Upper lobe of left lung (tissue), 4 donors: Measurements from ENCODE around the gene EML1.

Experiments
- EP300 ChIP-seq, 4 donors: sonication (generic); formaldehyde crosslinking; IDR thresholded peaks; one replicate each; pipeline ENCODE4 v1.5.1; 2017; ENCODE audit warnings: antibody characterized with exemption in 4 of 4, control low read depth in 2 of 4
- POLR2AphosphoS5 ChIP-seq, 2 donors: sonication (generic); formaldehyde crosslinking; IDR thresholded peaks; one replicate each; pipeline ENCODE4 v1.5.1; 2017; ENCODE audit warnings: antibody characterized with exemption in 2 of 2
- TF ChIP-seq, protein P1 (sequence below), 6 experiments: fragments of 450-650 bp in 4 of 6; fragments of 200-600 bp in 2 of 6; sonication (generic) in 2 of 6; IDR thresholded peaks; one replicate each; pipeline ENCODE4 v1.5.1; 2016 to 2019; ENCODE audit warnings: antibody characterized with exemption in 6 of 6

DNA sequence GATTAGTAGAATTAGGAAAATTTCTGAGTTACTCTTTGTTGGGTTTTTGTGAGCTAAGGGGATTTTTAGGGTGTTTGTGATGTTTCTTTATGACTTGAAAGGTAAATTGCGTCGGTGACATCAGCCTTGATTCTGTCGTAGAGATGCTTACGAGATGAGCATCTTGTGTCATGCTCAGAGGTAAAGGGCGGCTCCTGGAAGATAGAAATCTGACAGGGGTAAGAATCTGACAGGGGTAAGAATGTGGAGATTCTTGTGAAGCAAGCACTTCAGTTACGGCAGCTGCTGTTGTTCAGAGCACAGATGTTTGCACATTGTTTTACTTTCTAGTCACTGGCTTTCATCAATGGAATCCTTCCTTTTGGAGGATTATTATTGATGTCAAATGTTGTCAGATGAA is 22.5 kb downstream of the EML1 start:
- TF ChIP-seq EP300 (IDR thresholded peaks at IDR 0.05) (no peak), POLR2AphosphoS5 (IDR thresholded peaks at IDR 0.05) (no peak)
- TF ChIP-seq, protein P1, sequence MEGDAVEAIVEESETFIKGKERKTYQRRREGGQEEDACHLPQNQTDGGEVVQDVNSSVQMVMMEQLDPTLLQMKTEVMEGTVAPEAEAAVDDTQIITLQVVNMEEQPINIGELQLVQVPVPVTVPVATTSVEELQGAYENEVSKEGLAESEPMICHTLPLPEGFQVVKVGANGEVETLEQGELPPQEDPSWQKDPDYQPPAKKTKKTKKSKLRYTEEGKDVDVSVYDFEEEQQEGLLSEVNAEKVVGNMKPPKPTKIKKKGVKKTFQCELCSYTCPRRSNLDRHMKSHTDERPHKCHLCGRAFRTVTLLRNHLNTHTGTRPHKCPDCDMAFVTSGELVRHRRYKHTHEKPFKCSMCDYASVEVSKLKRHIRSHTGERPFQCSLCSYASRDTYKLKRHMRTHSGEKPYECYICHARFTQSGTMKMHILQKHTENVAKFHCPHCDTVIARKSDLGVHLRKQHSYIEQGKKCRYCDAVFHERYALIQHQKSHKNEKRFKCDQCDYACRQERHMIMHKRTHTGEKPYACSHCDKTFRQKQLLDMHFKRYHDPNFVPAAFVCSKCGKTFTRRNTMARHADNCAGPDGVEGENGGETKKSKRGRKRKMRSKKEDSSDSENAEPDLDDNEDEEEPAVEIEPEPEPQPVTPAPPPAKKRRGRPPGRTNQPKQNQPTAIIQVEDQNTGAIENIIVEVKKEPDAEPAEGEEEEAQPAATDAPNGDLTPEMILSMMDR (IDR thresholded peaks at IDR 0.05): no peak
